GM12892 (cell line): ENCODE results near the gene FBXL17.

Experiments
- DNase-seq: peaks from one replicate; pipeline ENCODE4 v3.0.0; 2011; ENCODE audit not compliant: insufficient read length
- FAIRE-seq: peaks from 2 replicates; lab custom pipeline; 2011; peaks lifted over from hg19 to GRCh38; lab: Jason Lieb, UNC
- POLR2A ChIP-seq: IDR thresholded peaks from 2 replicates; pipeline ENCODE4 v1.6.1; 2011; ENCODE audit warnings: low read depth, low read length, control low read depth
- POLR2AphosphoS5 ChIP-seq: IDR thresholded peaks from 2 replicates; pipeline ENCODE4 v1.6.1; 2011; ENCODE audit warnings: low read depth, low read length, control low read depth
- TAF1 ChIP-seq: IDR thresholded peaks from 2 replicates; pipeline ENCODE4 v1.6.1; 2011; ENCODE audit warnings: low read depth, mild to moderate bottlenecking, control low read depth, low read length, borderline replicate concordance

The FBXL17 gene

DNA sequence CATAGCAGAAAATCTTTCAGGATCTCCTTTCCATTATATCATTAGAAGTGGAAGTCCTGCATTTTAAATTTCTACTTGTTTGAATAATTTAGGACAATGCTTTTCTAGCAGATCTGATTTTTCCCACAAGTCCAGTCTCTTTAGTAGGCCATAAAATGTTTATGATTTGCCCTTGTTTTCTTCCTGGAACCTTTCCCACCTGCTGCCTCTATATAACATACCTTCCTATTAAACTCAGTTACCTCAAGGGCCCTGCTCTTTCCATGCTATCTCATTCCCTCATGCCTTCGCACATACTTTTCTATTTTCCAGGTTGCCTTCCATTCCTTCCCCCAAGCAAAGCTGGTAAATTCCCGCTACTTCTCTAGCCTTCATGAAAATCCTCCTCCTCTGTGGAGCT is 524.1 kb downstream of the FBXL17 start:
- no peak for DNase-seq
- no peak for FAIRE-seq
- TF ChIP-seq POLR2A (no peak), TAF1 (no peak), POLR2AphosphoS5 (no peak)

GRCh38 chr5:107855171-107855570 is 526.7 kb downstream of the FBXL17 start:
- TF ChIP-seq POLR2A (no peak), POLR2AphosphoS5 (no peak), TAF1 (no peak)
- FAIRE-seq (no peak), DNase-seq (no peak)

- DNase-seq (no peak), FAIRE-seq (no peak)
- TF ChIP-seq POLR2AphosphoS5 (no peak), POLR2A (no peak), TAF1 (no peak)
These were observed 528.2 kb downstream of the FBXL17 start for GRCh38 chr5:107853696-107854095.

GRCh38 chr5:107853031-107853430 is 528.9 kb downstream of the FBXL17 start:
- no peak for DNase-seq
- FAIRE-seq, result no peak
- no peak for TF ChIP-seq TAF1

DNA sequence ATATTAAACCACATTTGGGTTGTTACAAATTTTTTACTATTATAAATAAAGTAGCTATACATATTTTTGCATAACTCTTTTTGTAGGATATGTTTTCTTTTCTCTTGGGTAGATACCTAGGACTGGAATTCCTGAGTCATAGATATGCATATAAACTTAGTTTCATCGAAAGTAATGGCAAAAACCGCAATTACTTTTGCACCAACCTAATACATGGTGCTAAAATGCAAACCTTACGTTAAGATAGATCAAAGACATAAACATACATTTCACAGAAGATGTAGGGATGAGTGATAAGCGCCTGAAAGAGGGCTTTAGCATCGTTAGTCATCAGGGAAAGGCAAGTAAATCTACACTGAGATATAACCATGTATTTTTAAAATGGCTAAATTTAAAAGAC is 532.8 kb downstream of the FBXL17 start:
- FAIRE-seq (no peak), DNase-seq (no peak)
- TF ChIP-seq TAF1 (no peak), POLR2AphosphoS5 (no peak), POLR2A (no peak)

DNA sequence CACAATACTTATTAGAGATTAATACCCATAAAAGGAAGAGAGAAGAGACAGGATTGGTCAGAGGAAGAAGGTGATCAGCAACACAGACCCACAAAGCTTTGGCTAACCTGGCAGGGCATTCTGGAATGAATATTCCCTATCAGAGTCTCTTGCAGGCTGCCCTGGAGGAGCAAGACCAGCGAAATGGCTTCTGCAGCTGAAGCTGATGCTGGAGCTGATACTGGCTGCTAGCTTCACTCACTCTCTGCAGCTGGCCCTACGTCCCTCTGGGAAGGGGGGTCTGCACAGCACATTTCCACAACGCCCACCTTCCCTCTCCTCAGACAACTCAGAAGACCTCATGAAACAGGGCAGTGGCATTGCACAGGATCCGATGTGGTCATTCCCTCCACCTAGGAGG is 541.3 kb downstream of the FBXL17 start:
- no peak for TF ChIP-seq POLR2A
- no peak for TF ChIP-seq POLR2AphosphoS5
- no peak for TF ChIP-seq TAF1
- DNase-seq, result no peak
- no peak for FAIRE-seq

DNA sequence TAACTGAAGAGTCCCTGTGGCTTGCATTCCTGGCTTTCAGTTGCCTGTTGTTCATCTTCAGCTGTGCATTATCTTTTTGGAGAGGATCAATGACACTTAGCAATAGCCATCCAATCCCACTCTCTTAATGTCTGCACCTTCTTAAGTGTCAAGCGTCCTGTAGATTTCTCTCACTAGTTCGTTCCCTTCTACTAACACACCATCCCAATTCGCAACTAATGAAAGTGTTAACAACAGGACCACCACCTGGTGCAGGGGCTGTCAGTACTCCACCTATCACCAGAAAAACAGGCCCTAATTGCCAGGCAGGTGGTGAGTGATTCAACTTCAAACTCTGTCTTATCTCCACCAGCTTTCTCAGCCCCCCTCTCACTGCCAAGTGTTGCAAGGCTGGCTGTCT is 541.7 kb downstream of the FBXL17 start:
- FAIRE-seq (no peak), DNase-seq (no peak)

DNA sequence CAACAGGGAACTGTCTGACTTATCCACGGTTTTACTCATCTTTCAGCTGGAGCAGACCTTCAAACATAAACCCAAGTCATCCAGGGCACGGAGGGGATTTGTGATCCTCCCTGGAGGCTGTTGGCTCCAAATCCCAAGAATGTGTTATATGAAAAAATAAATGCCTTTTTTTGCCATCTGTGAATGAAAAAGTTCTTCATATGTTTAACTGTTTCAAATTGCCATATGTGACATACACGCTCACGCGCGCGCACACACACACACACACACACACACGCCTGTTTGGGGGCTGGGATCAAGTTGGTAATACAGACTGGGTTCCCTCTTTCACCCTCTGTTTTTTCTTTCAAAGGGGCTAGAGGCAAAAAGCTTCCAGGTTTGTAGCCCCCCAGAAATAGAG is 546.8 kb downstream of the FBXL17 start:
- TF ChIP-seq POLR2A (no peak), TAF1 (no peak)
- DNase-seq (no peak), FAIRE-seq (no peak)

More for the DNA sequence above, 541.7 kb downstream of the FBXL17 start:
- no peak for TF ChIP-seq POLR2A
- no peak for TF ChIP-seq TAF1
- no peak for TF ChIP-seq POLR2AphosphoS5

DNA sequence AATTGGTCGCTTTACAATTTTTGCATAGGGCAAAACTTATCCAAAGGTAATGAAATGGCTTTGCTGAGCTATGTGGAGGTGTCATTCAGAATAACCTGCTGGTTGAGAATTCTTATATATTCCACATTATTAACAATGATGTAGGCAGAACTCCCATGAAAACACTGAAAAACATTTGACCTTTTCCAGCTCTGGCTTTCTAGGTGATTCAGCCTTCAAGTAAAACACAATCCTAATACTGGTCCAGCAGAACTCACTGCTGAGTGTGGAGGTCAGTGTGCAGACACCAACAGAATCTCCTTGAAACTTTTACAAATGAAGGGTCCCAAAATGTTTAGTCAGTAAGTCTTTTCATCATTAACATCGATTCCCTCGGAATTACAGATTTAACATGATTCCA is 549.2 kb downstream of the FBXL17 start:
- DNase-seq, result no peak
- TF ChIP-seq TAF1 (no peak), POLR2A (no peak), POLR2AphosphoS5 (no peak)
- FAIRE-seq, result no peak

- DNase-seq, result no peak
- no peak for FAIRE-seq
- TF ChIP-seq POLR2AphosphoS5, result no peak
- no peak for TF ChIP-seq POLR2A
- no peak for TF ChIP-seq TAF1
These were observed 550.1 kb downstream of the FBXL17 start for GRCh38 chr5:107831612-107832395.

DNA sequence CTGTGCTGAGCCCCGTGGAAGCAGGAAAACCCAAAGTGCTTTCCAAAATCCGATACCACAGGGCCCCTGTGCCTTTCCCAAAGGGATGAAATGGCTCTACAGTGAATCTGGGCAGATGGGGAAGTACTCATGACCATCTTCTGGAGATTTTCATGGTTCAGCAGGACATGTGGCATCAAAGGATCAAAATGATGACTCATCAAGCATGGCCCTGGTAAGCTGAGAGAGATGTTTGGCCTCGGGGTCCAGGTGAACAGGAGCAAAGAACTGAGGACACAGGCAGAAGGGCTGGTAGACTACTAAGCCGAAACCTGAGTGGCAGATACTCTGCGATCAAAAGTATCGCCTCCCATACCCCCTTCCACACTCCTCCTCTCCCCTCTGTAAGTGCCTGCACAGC is 551.1 kb downstream of the FBXL17 start:
- FAIRE-seq, result no peak
- no peak for DNase-seq
- TF ChIP-seq TAF1, result no peak
- TF ChIP-seq POLR2AphosphoS5, result no peak
- TF ChIP-seq POLR2A, result no peak

DNA sequence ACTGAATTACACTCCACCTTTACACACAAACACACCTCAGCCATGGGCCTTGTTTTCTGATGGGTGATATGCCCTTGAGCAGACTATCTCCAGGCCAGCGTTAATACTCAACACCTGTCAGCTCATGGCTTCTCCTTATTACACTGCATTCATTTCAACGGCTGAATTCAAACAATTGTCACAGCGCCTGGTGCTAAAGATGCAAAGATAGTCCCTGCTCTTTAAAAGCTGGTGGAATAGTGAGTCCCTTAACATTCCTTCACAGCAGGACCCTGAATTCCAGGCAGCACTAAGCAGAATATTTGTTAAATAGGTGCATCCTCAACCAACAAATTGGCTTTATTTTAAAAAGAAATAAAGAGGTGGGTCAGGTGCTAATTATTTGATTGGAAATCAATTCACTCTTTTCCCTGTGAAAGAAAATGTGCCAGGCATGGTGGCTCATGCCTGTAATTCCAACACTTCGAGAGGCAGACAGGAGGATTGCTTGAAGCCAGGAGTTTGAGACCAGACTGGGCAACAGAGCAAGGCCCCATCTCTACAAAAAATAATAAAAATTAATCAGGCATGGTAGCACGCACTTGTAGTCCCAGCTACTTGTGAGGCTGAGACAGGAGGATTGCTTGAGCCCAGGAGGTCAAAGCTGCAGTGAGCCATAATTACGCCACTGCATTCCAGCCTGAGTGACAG is 555.4 kb downstream of the FBXL17 start:
- no peak for FAIRE-seq
- DNase-seq, result no peak
- TF ChIP-seq POLR2A (no peak), POLR2AphosphoS5 (no peak), TAF1 (no peak)

DNA sequence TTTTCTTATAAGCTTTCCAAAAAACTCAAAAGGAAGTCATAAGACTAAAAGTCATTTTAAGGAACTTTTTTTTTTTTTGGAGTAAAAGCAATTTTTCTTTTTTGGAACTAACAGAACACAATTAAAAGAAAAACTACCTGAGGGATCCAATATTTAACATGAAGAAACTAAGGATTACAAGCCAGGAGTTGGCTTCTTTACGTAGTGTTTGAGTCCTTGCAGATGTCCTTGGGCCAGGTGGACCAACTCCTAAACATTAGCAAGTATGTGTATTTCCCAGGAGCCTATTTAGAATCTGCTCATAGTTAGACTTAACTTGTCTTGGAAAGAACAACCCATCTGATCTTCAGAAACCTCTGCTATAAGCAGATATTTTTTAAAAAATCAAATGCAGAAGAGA is 557.1 kb downstream of the FBXL17 start:
- TF ChIP-seq POLR2A (no peak), TAF1 (no peak), POLR2AphosphoS5 (no peak)
- DNase-seq, result no peak
- FAIRE-seq, result no peak
